ENCODE measurements around the gene METRNL.

- TF ChIP-seq CTCF (conservative IDR thresholded peaks at IDR 0.05; ENCODE audit: low read length) = no peak
- no peak for TF ChIP-seq EZH2phosphoT487 (IDR thresholded peaks at IDR 0.05; ENCODE audit: borderline replicate concordance, low read depth, low read length)
These were observed 9.3 kb upstream of the METRNL start for GRCh38 chr17:83069931-83070742.

Measured in OCI-LY7 (cell line).